Activated CD4-positive, alpha-beta T cell treated with anti-CD3 and anti-CD28 coated beads, Interleukin-2, amount 50 U/mL, for 24 hours (primary cell): ENCODE results near the gene GCK.

ENCODE experiments used
- DNase-seq, 2 donors: peaks; one replicate each; pipeline ENCODE4 v3.0.0-alpha.2; 2020; ENCODE audit warnings: low read depth in 1 of 2, low spot score in 1 of 2

GCK gene

GRCh38 chr7:44107116-44107960, 81.9 kb downstream of the GCK start:
- no peak for DNase-seq

DNA sequence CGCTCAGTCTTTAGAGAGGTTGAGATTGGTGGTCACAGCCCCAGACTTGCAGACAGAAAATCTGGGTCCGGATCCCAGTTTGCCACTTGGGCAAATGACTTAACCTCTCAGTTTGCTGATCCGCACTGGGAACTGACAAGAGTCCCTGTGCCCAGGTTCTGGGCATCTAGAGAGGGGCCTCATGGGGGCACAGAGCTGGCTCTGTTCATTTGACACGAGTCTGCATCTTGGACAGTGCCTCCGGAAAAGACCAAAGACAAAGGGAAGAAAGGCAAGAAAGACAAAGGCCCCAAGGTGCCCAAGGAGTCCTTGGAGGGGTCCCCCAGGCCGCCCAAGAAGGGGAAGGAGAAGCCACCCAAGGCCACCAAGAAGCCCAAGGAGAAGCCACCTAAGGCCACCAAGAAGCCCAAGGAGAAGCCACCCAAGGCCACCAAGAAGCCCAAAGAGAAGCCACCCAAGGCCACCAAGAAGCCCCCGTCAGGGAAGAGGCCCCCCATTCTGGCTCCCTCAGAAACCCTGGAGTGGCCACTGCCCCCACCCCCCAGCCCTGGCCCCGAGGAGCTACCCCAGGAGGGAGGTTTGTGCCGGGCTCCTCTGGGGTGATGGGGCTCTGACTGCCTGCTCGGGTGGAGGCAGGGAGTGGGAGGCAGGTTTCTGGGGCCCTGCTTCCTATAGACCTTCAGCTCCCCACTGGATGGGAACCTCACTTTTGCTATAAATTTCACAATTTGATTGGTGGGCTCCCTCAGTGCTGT, 82.8 kb downstream of the GCK start:
- DNase-seq = no peak

DNA sequence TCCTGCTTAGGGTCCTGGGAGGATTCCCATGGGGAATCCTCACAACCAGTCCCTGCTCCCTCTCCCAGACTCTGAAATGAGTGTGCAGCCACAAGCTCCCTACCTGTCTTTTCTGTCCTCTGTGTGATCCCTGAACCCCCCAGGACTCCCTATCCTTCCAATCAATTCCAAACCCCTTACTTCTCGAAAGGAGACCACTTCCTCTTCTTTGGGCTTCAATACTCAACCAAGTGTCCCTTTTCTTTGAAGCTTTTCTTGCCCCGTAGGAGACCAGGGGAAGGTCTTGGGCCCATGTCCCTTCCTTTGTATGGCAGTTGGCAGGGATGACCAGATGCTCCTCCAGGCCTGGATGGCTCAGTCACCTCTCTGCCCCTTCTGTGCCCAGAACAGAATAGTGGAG, 83.4 kb downstream of the GCK start:
- DNase-seq = no peak

DNA sequence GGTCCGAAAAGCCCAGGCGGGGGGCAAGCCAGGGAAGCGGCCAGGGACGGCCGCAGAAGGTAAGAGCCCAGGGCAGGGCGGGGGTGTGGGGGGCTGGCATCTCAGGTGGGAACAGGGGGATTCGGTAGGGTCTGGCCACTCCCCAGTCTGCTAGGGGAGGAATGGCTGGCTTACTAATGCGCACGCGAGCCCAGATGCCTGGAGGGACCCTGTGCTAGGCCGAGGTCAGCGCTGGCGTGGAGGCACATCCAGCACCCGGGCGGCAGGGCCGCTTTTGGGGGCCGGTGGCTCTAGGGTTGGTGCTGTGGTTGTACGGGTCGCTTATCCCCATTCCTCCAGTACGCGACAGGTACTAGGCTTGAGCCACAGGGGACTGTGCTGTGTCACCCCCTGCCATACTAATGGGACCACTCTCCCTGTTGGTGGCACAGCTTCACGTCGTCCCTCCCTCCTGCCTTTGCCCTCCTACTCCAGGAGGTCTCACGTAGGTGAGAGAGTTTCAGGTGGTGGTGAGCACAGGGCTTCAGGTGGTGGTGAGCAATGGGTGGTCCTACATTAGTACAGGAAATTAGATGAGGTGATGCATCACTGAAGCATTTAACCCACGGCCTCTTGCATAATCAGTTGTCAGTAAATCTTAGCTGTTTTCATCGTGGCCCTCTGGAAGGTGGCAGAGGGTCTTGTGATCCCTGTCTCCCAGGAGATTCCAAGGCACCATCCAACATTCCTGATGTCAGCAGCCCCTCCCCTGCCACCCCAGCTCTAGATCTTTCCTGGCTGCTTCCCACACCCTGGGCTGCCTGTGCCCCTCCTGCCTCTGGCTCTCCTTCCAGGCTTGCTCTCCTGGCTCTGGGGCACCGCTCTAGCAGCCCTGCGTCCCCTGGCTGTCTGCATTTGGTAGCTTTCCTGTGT, 84.1 kb downstream of the GCK start:
- no peak for DNase-seq

- DNase-seq = no peak
Measured at GRCh38 chr7:44103923-44104859, 85.0 kb downstream of the GCK start, which contains the start of gene AEBP1. Gene AEBP1 (plus strand): TSS chr7:44104345. CDS start chr7:44104666, 321 bp downstream.

- no peak for DNase-seq
Measured at GRCh38 chr7:44103566-44103922, 85.7 kb downstream of the GCK start.

DNA sequence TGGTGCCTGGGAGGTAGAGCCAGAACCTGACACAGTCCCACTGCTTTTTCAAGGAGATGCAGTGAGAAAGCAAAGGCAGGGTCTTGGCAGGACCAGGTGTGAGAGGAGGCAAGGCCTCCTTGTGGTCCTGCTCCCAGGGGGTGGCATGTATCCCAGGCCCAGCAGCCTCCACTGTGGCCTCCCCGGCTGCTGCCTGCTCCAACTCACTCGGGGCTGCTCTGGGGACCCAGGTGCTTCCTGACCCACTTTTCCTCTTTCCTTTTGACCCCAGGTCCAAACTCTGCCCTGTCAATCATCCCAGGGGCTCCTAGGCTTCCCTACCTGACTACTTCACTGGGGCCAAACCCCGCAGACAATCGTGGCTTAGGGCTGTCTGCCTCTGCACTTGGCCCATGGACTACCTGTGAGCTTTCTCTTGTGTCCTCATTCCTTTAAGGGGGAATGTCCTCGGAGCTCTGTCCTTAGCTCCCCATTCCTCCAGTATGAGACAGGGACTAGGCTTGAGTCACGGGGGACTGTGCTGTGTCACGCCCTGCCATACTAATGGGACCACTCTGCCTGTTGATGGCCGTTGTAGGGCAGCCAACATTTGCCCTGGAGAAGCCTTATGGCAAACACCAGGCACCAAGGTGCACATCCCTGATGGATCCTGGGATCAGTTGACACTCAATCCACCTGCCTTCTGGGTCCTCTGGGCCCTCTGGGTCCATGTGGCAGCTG, 86.2 kb downstream of the GCK start:
- no peak for DNase-seq

DNA sequence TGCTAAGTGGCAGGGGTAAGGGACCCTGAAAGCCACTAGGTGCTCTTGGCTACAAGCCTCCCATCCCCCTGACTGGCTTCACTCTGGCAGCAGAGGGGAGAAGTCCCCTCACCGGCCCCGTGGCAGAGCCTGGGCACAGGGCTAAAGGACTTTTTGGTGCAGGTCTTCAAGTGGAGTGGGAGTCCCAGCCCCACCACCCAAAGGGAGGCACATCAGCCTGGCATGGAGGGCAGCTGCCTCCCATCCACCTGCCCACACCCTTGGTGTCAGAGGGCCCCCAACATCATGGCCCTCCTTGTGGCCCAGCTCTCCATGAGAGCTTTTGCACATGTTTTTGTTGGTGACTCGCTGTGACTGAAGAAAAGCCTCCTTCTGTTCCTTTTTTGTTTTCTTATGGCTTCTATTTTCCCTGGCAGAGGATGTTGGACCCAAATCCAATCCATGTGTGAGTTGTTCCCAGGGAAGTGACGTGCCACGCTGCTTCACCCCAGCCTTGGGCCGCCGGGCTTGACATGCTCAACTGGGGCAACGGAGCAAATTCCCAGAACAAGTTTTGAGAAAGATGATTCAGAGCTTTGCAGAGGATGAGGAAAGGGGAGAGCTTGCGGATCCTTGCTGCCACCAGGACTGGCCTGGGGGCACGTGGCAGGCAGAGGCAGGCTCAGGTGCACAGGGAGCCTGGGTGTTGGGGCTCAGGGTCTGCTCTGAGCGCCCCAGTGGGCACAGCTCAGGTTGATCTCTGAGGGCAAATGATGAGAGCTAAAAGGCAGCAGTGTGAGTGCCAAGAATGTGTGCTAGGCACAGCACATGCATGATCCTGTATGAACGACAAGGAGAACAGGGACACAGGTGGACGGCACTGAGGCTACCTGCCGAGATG, 87.0 kb downstream of the GCK start:
- no peak for DNase-seq

DNA sequence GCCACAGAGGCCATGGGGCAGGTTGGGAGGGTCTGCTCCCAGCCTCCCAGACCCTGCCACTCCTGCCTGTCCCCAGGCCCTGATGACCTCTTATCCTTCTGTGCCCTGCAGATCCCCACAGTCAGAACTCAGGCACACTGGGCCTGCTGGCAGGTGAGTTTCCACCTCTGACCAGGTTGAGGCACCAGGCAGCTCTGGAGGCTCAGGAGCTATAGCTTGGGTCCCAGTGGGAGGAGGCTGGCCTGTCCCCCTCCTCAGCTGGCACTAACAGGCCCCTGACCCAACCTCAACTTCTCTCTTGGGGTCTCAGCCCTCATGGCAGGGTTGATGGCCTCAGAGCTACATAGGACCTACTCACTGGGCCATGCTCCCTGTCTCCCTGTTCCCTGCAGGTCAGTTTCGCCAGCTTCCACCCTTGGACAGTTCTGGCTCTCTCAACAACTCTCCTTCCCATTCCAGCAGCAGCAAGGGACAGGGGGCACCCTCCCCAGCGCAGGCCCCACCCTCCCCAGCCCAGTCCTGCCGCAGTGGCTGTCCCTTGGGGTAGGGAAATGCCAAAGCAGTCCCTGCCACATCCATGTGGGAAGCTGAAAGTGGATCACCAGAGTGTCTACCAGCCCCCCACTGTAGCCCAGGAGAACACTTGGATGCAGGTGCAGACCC, 87.8 kb downstream of the GCK start:
- no peak for DNase-seq

DNA sequence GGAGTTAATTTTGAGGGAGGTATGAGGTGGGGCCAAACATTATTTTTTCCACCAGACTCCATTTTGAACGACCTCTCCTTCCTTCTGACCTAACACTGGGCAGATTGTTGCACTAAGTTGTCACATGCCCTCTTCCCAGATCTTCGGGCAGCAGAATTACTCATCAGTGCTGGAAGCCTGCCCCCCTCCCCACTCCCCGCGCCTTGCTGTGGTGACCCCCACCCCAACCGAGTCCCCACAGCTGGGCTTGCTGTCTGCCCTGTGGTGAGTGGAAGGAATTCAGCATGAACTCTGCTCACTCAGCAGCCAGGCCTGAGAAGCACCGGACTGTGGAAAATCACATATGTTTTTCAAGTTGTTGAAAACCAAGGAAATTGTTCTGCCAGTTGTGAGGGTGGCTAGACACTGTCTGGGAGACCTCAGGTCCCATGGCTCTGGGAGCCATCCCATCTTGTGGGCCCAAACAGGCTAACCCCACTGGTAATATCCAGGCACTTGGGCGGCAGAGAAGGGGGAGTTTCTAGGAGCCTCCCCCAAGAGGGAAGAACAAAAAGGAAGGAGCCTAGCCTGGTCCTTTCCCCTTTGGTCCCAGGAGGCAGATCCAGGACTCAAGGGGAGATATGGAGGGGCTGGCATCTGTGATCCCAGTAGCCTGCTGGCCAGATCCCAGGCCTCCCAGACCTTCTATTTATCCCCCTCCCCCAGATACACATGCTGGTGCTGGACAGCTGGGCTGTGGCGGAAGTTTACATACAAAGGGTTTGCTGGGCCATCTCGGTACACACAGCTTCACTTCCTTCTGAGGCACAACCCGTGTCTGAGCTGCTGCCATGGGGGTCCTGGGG, 88.6 kb downstream of the GCK start:
- no peak for DNase-seq

DNA sequence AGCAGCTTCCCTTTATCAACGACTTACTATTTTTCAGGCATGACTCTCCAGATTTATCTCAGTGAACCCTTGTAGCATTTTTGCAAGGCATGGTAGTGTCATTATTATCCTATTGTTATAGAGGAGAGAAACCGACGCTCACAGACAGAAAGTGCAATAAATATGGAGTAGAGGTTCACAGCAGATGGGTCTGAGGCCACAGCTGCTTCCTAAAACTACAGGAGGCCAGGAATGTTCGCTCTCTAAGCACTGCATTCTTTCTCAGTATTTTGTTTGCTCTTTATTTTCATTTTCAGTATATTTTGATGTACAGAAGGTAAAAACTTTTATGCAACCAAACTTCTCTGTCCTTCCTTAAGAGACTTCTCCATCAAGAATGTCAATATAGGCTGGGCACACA, 89.6 kb downstream of the GCK start:
- DNase-seq = no peak

- DNase-seq = no peak
Measured at GRCh38 chr7:44098092-44099068, 90.9 kb downstream of the GCK start.

DNA sequence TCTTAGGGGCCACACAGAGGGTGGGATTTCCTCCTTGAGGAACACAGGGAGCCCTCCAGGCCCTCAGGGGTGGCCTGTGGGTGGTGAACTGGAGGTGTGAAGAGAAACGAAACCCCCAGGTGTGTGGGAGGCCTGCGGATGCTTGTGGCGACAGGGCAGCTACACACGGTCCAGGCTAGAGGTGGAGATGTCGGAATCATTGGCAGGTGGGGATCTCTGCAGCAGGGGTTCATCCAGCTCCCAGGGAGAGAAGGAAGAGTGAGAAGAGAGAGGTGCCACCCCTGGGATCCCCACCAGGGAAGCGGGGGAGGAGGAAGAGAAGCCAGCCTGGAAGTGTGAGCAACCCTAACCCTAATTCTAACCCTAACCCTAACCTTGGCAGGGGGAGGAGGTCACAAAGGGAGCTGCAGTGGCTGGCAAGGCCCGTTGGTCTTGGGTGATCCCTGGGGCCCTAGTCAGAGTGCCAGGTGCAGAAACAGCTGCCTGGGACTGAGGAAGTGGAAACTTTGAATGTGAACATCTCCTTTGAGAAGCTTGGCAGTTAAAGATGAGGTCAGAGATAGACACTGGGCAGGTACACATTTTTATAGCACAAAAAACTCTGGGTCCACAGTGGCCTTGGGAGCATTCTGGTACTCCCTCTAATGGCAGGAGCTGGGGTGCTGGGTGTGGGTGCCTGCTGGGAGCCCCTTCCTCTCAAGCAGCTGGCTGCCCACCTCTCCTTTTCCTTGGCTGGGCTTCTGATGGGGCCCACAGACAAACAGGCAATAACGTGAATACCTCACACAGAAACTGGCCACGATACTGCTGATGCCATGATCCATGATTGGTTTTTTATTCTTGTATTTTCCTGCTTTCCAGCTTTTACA, 91.9 kb downstream of the GCK start:
- DNase-seq = no peak

GRCh38 chr7:44096326-44096881, 92.8 kb downstream of the GCK start:
- DNase-seq = no peak

DNA sequence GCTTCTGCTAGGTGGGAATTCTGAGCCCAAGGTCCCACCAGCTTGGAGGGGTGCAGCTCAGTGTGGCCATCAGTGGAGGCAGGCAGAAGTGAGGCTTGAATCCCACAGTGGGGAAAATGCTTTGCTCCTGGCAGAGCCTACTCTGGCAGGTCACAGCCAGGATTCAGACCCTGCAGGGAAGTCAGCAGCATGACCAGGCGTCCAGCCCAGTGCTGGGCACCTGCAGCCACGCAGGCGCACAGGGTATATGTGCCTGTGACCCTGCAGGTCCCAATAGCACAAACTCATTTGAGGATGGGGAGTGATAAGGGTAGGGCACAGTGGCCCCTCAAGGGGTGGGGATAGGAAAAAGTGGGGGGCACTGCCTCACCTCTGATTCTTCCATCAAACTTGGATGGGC, 93.5 kb downstream of the GCK start:
- DNase-seq = no peak
